Stimulated activated CD4-positive, alpha-beta T cell treated with anti-CD3 and anti-CD28 coated beads, Interleukin-2, amount 100 ng/mL, for 48 hours (primary cell): Measurements from ENCODE around the gene LPIN1.
A peak's percentile ranks its signal among the peaks of the same experiment; 100 is the strongest.
"Not testable (repeated sequence)": the region's sequence is repeated elsewhere in the genome, so short reads cannot be mapped to it uniquely, and the experiment has no call there.

Experiments used
- DNase-seq, 2 donors: peaks; one replicate each; pipeline ENCODE4 v3.0.0-alpha.2; 2020

LPIN1 gene

DNA sequence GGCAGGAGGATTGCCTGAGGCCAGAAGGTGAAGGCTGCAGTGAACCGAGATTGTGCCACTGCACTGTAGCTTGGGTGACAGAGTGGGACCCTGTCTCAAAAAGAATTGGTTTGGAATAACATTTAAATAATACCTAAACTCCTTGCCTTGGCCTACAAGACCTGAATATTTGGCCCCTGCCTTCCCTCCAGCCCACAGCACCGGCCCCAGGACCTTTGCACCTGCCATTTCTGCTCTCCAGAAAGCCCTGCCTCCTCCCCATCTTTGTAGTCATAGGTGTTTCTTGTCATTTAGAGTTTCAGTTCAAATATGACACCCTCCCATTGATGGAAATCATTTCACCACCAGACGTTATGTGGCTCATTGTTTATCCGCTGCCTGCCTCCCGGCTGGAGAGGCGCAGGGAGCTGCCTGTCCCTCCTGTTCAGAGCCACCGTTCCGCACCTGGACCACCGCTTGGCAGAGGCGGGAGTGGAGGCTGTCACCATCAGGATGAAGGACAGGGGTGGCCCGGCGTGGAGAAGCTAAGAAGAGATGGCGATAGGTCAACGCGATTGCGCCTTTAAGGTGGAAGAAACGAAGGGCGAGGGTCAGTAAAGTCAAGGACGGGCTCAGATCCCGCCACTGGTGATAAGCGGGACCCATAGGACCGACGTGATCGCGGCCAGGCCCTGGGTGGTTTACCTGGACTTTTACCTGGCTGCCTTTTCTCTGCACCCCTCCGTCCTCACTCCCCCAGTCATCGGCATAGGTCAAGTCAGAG is 638 bp upstream of the LPIN1 start:
- no peak for DNase-seq

DNA sequence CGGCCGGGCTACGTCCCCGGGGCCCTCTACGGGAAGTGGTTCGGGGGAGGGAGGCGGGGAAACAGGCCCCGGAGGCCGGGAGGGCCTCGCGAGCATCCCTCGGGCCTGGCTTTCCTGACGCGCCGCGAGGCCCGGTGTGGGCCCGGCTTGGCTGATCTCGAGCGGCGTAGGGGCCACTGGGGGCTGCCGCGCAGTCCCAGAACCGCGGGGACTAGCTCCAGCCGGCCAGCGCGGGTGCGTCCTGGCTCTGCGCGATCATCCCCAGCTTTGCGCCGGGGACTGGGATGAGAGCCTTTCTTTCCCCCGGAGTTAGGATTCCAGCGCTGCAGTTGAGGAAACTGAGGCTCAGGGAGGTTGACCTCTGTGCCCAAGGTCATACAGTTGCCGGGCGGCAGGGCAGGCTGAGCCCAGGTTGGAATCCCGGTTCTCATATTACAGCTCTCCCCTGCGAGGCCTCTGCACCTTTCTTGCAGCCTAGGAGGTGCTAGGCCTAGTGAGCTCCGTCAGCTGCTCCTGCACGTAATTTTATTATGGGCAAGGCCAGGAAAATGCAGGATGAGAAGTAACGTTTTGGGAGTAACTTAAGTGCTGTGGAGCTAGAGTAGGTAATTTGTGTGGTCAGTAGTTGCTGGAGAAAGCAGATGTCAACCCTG is 501 bp downstream of the LPIN1 start:
- no peak for DNase-seq

DNA sequence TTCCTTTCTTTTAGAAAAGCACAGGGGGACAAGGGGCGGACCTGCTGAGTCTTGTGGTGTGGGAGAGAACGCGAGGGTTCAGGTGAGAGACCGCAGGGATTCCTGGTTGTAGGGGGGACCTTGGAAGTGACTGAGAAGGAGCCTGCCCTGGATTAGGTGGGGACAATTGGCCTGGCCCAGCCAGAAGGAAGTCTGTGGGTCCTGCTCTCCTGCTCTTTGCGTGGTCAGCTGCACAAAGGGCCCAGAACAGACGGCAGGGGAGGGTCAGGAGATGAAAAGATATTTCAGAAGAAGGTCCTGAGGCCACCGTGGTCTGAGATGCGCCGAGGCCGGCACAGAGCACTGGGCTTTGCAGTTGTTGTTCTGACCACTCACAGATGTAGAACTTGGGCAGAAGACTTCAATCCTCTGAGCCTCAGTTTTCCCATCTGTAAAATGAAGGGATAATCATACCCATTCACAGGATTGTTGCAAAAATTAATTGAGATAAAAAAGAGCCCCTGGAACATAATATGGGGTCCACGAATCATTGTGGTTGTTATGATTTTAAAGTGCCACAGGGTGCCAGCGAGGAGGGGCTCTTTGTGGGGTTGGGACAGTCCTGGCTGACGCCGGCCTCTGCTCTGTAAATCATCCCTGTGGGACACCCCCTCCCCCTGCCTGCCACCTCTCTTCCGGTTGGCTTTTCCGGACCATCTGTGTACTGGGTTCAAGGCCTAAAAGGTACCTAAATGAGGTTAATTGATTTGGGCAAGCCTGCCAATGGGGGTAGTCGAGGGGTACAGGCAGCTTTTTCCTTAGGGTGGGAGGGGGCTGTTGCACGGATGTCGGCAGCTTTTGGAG is 1.8 kb downstream of the LPIN1 start:
- no peak for DNase-seq

DNA sequence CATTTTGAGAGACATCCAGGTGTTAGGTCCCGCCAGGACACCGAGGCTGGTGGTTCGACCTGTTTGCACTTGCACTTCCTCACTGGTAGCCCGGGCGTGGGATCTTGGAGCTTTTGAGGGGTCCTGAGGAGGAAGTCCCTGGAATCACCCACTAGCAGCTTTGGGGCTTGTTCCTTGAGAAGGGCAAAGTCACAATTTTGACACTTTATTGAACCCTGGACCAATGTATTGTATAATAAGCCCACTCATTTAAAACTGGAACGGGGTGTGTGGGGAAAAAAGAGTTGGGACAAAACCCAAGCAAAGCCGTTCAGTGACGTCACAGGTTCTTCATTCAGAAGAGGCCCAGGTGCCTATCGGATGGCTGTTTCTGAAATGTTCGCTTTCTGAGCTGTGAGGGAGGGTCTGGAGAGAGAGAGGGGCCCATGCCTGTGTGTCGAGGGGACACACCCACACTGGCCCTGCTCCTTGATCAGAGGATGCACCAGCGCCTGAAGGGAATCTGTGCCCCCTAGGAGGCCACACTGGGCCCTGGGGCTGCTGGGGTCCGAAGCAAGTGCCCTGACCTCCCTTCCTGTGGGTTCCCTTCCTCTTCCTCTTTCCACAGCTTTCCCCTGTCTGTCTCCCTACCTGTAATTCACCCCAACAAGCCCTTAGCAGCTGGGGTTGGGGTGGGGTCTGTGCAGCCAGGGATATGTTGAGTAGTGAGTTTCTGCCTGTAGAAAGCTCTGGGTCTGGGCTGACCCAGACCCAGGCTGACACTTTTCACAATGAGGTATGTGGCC is 2.6 kb downstream of the LPIN1 start:
- no peak for DNase-seq

DNA sequence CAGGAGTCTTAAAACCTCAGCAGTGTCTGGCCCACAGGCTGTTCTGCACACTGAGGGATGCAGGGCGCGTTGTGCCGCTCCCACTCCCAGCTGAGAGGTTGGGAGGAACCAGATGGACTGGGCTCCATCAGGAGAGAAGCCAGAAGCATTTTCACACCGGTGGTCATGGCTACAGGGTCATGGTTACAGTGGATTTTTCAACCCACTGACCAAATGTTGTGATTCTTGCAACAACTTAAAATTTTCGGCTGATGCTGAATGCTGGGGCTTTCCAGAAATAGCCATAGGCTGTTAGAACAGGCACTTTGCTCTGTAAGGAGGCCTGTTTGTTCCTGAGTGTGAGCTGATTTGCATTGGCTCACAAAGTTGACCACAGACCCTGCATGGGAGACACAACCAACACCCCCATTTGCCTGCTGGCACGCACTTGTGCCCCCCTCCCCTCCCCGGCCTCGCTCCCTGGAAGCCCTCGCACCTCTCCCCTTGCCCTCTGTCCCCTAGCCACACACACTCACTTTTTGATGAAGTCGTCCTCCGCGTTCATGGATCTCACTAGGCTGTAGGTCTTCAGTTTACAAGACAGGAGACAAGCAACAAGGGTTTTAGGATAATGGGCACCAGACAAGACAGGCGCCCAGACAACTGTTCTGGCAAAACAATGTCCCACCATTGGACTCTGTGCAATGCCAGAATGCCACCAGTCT is 3.4 kb downstream of the LPIN1 start:
- no peak for DNase-seq

DNA sequence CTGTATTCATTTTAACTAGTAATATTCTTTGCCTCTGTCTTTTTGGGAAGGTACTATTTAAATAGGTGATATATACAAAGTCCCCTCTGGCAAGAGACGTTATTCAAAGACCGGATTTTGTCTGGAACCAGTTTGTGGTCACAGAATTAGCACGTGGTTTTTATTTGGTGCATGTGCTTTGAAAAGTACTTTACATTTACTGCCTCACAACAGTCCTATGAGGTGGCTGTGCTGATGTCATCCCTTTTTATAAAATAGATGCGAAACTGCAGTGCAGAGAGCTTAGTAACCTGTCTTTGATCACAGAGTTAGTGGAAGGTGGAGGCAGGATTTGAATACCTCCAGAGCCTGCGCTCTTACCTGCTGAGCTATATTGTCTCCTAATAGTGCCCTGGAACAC is 4.0 kb downstream of the LPIN1 start:
- DNase-seq: no peak

DNA sequence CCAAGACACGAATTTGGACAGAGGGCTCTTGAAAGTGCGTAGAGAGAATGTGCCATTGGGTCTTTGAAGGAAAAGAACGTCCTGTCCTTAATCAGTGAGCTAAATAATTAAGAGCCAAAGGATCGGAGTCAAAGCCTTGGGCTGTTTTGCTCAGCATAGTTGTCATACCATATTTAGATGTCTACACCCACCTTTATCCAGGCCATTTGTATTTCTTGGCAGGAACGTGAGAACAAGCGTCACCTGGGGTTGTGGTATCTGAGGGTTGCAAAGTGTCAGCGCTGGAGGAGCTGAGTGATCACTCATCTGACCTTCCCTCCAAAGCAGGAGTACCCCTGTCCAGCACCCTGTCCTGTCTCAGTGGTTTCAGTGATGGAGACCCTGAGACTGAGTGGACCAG is 4.5 kb downstream of the LPIN1 start:
- DNase-seq: no peak

DNA sequence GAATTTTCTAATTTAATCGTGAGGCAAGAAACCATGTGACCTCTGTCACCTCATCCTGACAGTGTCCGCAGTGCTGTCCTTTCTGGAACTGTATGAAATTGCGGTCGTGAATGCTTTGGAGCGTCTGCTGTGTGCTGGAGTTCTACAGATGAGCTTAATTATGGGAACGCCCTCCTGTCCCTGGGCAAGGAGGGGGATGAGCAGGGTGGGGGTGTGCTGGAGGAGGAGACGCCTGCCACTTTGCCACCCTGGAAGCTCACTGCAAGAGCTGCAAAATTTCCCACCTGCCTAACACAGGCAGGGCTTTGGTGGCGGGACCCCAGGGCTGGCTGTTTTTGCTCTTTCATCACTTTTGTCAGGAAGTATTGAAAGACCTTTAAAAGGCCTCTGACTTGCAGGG is 6.5 kb downstream of the LPIN1 start:
- no peak for DNase-seq

DNA sequence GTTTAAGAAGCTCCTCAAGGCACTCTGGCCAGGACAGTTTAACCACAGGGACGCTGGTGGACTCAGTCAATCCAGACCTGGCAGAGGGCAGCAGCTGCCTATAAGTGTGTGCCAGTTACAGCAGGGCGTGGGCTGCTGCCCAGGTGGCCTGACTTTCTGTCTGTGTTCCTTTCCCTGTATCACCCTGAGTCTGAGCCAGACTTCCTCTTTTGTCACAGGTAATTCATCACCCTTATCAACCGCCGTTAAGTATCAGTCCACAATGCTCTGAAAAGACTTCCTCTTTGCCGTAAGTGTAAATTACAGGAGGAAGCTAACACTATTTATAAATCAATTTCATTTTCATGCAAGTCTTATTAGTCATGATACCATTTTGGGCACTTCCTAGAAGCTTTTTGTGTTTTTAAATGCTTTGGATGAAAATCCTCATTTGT is 7.0 kb downstream of the LPIN1 start:
- DNase-seq: no peak

DNA sequence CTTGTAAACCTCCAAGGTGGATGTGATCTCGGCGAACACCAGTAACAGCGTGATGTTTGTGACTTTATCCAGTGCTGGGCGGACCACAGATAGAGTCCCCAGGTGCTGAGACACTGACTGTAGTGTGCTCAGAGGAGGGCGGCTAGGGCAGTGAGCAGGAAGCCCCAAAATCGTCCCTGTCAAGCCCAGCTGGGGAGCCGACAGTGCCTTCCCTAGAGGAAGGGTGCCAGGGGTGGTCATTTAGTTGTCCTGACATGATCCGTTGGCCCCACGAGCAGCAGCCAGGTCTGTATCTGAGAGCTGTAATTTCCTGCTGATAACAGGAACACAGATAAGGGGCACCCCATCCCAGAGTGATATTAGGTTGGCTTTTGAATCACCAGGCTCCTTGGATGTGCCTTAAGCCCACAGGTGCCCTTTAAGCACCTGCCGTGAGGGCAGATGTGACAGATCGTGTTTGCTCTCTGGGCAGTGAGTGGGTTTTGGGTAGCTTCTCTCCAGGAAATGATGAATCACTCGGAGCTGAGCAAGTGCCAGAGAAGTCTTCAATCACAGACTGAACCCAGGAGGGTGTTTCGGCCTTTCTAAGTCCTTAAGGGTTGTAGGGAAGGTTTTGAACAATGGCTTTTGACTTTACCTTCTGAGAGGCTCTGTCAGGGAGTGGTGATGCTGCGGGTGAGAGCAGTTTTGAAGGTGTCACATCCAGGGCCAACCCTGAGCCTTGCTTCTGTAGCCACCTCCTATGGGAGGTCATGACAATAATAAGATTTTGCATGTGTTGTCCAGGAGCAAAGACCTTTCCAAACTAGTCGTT is 7.7 kb downstream of the LPIN1 start:
- peak; percentile 48 to 53 for DNase-seq

DNA sequence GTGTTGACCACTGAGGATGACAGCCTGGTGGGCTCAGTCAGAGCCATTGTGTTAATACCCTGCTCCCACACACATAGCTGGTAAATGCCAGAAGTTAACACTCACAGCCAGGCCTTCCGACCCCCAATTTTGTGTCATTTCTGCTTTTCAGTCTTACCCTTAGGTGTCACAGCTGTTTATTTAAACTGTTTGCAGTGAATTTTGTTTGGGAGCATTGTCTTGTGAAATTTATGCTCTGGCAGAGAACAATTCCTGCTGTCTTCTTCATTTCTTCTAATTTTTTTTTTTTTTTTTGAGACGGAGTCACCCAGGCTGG is 8.2 kb downstream of the LPIN1 start:
- DNase-seq: no peak

DNA sequence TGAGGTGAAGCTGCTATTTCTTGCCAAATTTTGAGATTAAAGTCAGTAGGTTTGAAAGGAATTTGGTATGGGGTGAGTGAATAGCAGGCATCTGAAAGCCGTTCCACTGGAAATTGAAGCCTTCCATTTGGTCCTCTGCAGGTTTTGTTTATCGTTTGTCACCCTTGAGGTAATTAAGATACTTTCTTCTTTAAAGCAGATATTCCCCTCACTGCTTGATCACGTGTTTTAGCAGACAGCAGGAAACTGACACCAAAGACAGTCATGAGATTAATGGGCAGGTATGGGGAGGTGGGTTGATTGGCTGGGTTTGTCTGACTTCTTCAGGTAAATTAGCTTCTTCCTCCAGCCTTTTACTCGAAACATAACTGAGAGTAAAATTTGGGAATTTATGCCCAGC is 10.7 kb downstream of the LPIN1 start:
- DNase-seq: no peak

DNA sequence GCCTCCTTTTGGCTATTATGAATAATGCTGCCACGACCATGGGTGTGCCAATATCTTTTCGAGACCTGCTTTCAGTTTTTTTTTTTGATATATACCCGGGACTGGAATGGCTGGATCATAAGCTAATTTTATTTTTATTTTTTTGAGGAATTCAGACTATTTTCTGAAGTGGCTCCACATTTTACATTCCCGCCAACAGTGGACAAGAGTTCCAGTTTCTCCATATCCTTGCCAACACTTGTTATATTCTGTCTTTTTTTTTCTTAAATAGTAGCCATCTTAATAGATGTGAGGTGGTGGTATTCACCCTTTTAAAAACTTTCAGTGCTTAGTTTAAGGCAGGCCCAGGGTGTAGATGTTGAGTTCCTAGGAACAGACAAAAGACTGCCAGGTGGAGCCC is 11.8 kb downstream of the LPIN1 start:
- no peak for DNase-seq

DNA sequence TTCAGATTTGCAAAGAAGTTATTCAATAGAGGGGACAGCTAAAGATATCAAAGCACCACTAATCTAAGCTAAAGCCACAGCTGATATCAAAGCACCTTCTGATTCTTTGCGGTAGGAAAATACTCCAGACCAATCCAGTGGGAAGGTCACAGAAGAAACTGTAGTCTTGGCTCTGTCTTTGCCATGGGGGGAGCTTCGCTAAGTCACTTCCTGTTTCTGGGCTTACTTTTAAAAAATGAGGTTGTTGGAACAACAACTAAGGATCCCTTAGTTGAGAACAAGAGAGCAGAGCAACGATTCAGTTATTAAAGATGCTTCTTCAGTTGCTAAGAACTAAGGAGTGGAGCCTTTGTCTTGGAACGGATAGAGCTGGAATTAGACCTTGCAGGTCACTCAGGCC is 12.2 kb downstream of the LPIN1 start:
- no peak for DNase-seq

DNA sequence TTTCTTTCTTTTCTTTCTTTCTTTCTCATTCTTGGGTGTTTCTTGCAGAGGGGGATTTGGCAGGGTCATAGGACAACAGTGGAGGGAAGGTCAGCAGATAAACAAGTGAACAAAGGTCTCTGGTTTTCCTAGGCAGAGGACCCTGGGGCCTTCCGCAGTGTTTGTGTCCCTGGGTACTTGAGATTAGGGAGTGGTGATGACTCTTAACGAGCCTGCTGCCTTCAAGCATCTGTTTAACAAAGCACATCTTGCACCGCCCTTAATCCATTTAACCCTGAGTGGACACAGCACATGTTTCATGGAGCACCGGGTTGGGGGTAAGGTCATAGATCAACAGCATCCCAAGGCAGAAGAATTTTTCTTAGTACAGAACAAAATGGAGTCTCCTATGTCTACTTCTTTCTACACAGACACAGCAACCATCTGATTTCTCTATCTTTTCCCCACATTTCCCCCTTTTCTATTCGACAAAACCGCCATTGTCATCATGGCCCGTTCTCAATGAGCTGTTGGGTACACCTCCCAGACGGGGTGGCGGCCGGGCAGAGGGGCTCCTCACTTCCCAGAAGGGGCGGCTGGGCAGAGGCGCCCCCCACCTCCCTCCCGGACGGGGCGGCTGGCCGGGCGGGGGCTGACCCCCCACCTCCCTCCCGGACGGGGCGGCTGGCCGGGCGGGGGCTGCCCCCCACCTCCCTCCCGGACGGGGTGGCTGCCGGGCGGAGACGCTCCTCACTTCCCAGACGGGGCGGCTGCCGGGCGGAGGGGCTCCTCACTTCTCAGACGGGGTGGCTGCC is 12.9 kb downstream of the LPIN1 start:
- not testable (repeated sequence) for DNase-seq

DNA sequence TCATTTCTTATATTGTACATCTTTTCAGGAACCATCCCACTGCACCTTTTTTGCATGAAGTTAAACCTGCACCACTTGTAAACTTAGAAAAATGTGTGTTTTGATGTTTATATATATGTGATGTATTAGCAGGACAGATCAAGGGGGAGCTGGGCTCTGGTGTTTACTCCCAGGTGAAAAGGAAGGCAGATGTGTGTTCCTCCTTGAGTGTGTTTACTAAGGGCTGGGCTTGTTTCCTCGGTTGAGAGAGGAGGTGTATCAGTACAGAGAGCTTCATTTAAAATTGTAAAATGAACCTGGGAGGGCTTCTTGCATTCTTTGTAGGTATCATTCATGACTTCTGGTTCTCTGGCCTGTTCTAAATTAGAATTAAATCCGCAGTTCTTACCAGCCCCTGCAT is 14.8 kb downstream of the LPIN1 start:
- DNase-seq: no peak

DNA sequence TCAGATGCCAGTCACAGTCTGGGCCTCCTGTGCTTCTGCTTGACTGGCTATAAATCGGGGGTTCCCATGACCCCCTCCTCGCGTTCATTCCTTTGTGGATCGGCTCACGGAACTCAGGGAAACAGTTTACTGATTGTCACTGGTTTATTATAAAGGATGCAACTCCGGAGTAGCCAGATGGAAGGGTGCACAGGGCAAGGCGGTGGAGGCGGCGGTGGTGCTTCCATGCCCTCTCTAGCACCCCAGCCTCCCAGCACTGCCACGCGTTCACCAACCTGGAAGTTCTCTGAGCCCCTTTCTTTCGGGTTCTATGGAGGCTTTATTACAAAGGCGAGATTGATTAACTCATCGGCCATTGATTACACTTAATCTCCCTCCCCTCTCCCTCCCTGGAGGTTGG is 15.6 kb downstream of the LPIN1 start:
- DNase-seq: no peak

DNA sequence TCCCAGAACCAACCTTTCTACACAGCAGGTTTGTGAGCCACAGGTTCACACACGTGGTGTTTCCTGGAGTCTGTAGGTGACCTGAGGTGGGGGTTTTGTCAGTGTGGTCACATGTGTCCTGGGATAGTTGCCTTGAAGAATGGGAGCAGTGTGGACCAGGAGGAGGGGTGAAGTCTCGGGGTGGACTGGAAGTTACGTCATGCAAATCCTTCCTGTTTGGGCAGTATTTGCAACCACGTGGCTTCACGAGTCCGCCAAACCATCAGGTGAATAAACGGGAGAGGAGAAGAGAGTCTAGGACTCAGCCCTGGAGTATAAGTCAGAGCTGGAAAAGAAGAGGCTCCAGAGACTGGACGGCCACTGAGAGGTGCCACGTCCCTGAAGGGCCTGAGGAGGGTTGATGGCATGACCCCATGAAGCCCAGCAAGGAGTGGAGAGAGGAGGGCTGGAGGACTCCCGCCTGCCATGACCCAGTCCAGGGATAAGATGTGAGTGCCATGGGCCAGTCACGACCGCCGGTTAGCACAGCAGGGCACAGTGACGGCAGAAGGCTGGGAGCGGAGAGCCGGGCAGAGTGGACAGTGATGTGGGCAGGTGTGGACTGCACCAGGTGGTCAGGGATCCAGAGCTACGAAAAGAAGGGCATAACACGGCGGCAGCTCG is 16.5 kb downstream of the LPIN1 start:
- DNase-seq: no peak

DNA sequence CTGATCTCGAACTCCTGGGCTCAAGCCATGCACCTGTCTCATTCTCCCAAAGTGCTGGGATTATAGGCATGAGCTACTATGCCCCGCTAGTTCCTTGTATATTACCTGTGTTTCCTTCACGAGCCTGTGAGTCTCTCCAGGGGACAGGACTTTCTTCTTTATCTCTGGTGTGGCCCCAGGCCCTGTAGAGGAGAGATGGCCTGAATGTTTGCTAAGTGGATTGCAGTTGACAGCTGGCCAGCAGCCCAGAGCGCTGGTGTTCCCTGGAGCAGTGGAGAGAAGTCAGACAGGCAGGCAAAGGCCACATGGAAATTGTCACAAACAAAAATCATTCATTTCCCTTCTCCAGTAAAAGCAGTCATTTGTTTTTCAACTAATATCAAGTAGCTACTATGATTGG is 17.9 kb downstream of the LPIN1 start:
- no peak for DNase-seq

DNA sequence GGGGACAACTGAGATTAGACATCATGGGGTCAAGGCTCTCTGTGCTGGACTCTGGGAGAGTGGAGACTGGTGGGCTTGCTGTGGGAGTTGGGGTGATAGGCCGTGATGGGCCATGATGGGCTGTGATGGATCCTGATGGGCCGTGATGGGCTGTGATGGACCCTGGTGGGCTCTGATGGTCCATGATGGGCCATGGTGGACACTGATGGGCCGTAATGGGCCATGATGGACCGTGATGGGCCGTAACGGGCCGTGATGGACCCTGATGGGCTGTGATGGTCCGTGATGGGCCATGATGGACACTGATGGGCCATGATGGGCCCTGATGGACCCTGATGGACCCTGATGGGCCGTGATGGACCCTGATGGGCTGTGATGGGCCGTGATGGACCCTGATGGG is 18.5 kb downstream of the LPIN1 start:
- no peak for DNase-seq
